ENCODE results near the gene CLEC2L.

CLEC2L gene

DNA sequence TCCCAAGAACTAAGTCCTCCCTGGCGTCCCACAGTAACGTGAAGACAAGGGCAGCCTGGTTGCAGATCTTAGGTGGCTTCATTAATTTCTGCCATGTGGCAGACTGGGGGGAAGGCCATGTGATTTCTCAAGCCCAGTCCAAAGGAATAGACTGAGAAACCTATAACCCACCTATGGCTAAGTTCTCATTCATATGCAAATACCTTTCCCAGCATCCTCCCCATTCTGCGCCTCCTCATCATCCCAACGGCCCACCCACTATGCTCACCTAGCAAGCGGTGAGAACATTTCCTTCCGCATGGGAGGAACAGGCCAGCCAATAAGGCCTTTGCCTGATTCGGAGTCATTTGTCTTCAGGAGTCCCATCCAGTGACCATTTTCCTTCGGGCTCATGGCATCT lies 8.2 kb upstream of the CLEC2L start:
- H3K9me3 ChIP-seq, result no peaks in the 10 kb centered on the region
- H3K27me3 ChIP-seq, result no peaks in the 10 kb centered on the region
- 0 out of 2 replicates have a peak, but pooled peaks cover 7% of the 10 kb centered on the region for H3K4me1 ChIP-seq
- H3K9ac ChIP-seq, result no peak overlapping the region
- TF ChIP-seq Cebpa-rat (IDR thresholded peaks at IDR 0.05), result no peak
- no peaks in the 10 kb centered on the region for H3K36me3 ChIP-seq
- H3K4me2 ChIP-seq, result no peak overlapping the region
- H3K4me3 ChIP-seq, result no peak overlapping the region
- H3K27ac ChIP-seq, result no peak overlapping the region
- H4K20me1 ChIP-seq, result no peaks in the 10 kb centered on the region

- Histone ChIP-seq H3K27ac (no peak overlapping the region), H3K4me3 (no peak overlapping the region), H3K4me1 (0 out of 2 replicates have a peak, but pooled peaks cover 7% of the 10 kb centered on the region), H3K27me3 (peaks cover 43% of the 10 kb centered on the region), H3K9me3 (peaks cover 23% of the 10 kb centered on the region), H4K20me1 (no peaks in the 10 kb centered on the region), H3K4me2 (no peak overlapping the region), H3K9ac (no peak overlapping the region), H3K36me3 (no peaks in the 10 kb centered on the region)
- TF ChIP-seq Cebpa-rat (IDR thresholded peaks at IDR 0.05), result no peak
Observed at GRCh38 chr7:139521439-139521838, 2.0 kb upstream of the CLEC2L start.

DNA sequence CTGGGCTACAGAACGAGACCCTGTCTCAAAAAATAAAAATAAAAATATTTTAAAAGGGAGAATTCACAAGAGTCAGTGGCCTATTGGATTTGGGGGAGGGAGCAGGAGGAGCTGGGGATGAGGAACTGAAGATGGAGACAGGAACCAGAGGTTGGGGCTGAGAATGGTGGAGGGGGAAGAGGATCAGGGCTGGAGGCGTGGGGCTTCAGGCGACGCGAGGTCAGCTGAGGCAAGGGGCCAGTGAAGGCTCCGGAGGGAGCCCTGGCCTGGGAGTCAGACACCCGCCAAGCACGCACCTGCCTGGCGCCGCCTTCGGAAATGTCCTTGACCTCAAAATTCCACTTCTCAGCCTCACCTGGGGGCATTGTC lies 671 bp upstream of the CLEC2L start:
- Histone ChIP-seq H3K27me3 (peaks cover 43% of the 10 kb centered on the region), H3K4me3 (no peak overlapping the region)
- no peak for TF ChIP-seq Cebpa-rat (IDR thresholded peaks at IDR 0.05)

GRCh38 chr7:139523968-139524815 lies 707 bp downstream of the CLEC2L start:
- Histone ChIP-seq H3K4me3 (no peak overlapping the region), H3K4me2 (no peak overlapping the region), H3K36me3 (no peaks in the 10 kb centered on the region), H3K9ac (no peak overlapping the region), H3K4me1 (peaks cover 13% of the 10 kb centered on the region), H3K27me3 (peaks cover 43% of the 10 kb centered on the region), H4K20me1 (no peaks in the 10 kb centered on the region), H3K27ac (no peak overlapping the region), H3K9me3 (peaks cover 23% of the 10 kb centered on the region)
- no peak for TF ChIP-seq Cebpa-rat (IDR thresholded peaks at IDR 0.05)

More for the DNA sequence above, 671 bp upstream of the CLEC2L start:
- Histone ChIP-seq H3K4me2 (no peak overlapping the region), H4K20me1 (no peaks in the 10 kb centered on the region), H3K9ac (no peak overlapping the region), H3K36me3 (no peaks in the 10 kb centered on the region), H3K4me1 (peaks cover 12% of the 10 kb centered on the region), H3K27ac (no peak overlapping the region), H3K9me3 (peaks cover 23% of the 10 kb centered on the region)

GRCh38 chr7:139525239-139525638 lies 1.8 kb downstream of the CLEC2L start:
- no peaks in the 10 kb centered on the region for H3K36me3 ChIP-seq
- H3K4me3 ChIP-seq, result no peak overlapping the region
- no peaks in the 10 kb centered on the region for H4K20me1 ChIP-seq
- peaks cover 43% of the 10 kb centered on the region for H3K27me3 ChIP-seq
- H3K9me3 ChIP-seq, result peaks cover 23% of the 10 kb centered on the region
- H3K4me2 ChIP-seq, result no peak overlapping the region
- no peak overlapping the region for H3K27ac ChIP-seq
- TF ChIP-seq Cebpa-rat (IDR thresholded peaks at IDR 0.05), result no peak
- H3K4me1 ChIP-seq, result peaks cover 13% of the 10 kb centered on the region
- H3K9ac ChIP-seq, result no peak overlapping the region

- H3K4me1 ChIP-seq, result peaks cover 13% of the 10 kb centered on the region
- H3K4me3 ChIP-seq, result no peak overlapping the region
Observed at GRCh38 chr7:139525750-139526149, 2.3 kb downstream of the CLEC2L start.

GRCh38 chr7:139526578-139527544 lies 3.4 kb downstream of the CLEC2L start:
- H3K4me2 ChIP-seq, result peak overlapping the region; percentile 35
- H3K4me3 ChIP-seq, result no peak overlapping the region
- no peaks in the 10 kb centered on the region for H3K36me3 ChIP-seq
- H3K9me3 ChIP-seq, result peaks cover 14% of the 10 kb centered on the region
- peaks cover 13% of the 10 kb centered on the region for H3K4me1 ChIP-seq
- peaks cover 36% of the 10 kb centered on the region for H3K27me3 ChIP-seq
- no peak overlapping the region for H3K9ac ChIP-seq
- H4K20me1 ChIP-seq, result no peaks in the 10 kb centered on the region
- no peak for TF ChIP-seq Cebpa-rat (IDR thresholded peaks at IDR 0.05)
- H3K27ac ChIP-seq, result no peak overlapping the region

More at GRCh38 chr7:139525750-139526149, 2.3 kb downstream of the CLEC2L start:
- TF ChIP-seq Cebpa-rat (IDR thresholded peaks at IDR 0.05), result no peak
- Histone ChIP-seq H3K27ac (no peak overlapping the region), H3K36me3 (no peaks in the 10 kb centered on the region), H4K20me1 (no peaks in the 10 kb centered on the region), H3K4me2 (no peak overlapping the region), H3K27me3 (peaks cover 43% of the 10 kb centered on the region), H3K9me3 (peaks cover 23% of the 10 kb centered on the region), H3K9ac (no peak overlapping the region)

- H3K27me3 ChIP-seq, result no peaks in the 10 kb centered on the region
- no peak overlapping the region for H3K27ac ChIP-seq
- peaks cover 13% of the 10 kb centered on the region for H3K4me1 ChIP-seq
- H3K9me3 ChIP-seq, result 0 out of 2 replicates have a peak, but pooled peaks cover 4% of the 10 kb centered on the region
- H3K9ac ChIP-seq, result no peak overlapping the region
- TF ChIP-seq Cebpa-rat (IDR thresholded peaks at IDR 0.05), result no peak
- H4K20me1 ChIP-seq, result no peaks in the 10 kb centered on the region
- H3K36me3 ChIP-seq, result no peaks in the 10 kb centered on the region
- no peak overlapping the region for H3K4me2 ChIP-seq
- H3K4me3 ChIP-seq, result no peak overlapping the region
Observed at GRCh38 chr7:139531094-139531493, 7.6 kb downstream of the CLEC2L start.

- Histone ChIP-seq H3K4me2 (no peak overlapping the region), H3K27me3 (no peaks in the 10 kb centered on the region), H3K9ac (no peak overlapping the region), H3K4me3 (no peak overlapping the region), H3K4me1 (peaks cover 2% of the 10 kb centered on the region), H3K9me3 (0 out of 2 replicates have a peak, but pooled peaks cover 4% of the 10 kb centered on the region), H4K20me1 (no peaks in the 10 kb centered on the region), H3K27ac (no peak overlapping the region), H3K36me3 (no peaks in the 10 kb centered on the region)
- TF ChIP-seq Cebpa-rat (IDR thresholded peaks at IDR 0.05), result no peak
Observed at GRCh38 chr7:139532636-139533155, 9.2 kb downstream of the CLEC2L start.

Measured in BLaER1 (cell line).